ENCODE data around the gene CCNDBP1.
"Not testable (repeated sequence)": the region's sequence is repeated elsewhere in the genome, so short reads cannot be mapped to it uniquely, and the experiment has no call there.

CCNDBP1 gene

GRCh38 chr15:43169888-43170287 lies 15.3 kb upstream of the CCNDBP1 start:
- no peaks in the 10 kb centered on the region for H3K27me3 ChIP-seq (ENCODE audit: control insufficient read depth in 1 of 2, insufficient read depth in 2 of 2, low read length in 2 of 2)
- peaks cover 13% of the 10 kb centered on the region for H3K4me1 ChIP-seq (ENCODE audit: insufficient read depth, low read length)
- no peak overlapping the region for H3K27ac ChIP-seq (ENCODE audit: low read depth, low read length)
- H3K9me3 ChIP-seq (ENCODE audit: low read length): no peaks in the 10 kb centered on the region
- no peak overlapping the region for H3K4me3 ChIP-seq (ENCODE audit: low read depth in 1 of 2, low read length in 2 of 2)
- peaks cover 3% of the 10 kb centered on the region for H3K36me3 ChIP-seq (ENCODE audit: insufficient read depth, low read length)
- H3K9ac ChIP-seq (ENCODE audit: low read length): no peak overlapping the region

DNA sequence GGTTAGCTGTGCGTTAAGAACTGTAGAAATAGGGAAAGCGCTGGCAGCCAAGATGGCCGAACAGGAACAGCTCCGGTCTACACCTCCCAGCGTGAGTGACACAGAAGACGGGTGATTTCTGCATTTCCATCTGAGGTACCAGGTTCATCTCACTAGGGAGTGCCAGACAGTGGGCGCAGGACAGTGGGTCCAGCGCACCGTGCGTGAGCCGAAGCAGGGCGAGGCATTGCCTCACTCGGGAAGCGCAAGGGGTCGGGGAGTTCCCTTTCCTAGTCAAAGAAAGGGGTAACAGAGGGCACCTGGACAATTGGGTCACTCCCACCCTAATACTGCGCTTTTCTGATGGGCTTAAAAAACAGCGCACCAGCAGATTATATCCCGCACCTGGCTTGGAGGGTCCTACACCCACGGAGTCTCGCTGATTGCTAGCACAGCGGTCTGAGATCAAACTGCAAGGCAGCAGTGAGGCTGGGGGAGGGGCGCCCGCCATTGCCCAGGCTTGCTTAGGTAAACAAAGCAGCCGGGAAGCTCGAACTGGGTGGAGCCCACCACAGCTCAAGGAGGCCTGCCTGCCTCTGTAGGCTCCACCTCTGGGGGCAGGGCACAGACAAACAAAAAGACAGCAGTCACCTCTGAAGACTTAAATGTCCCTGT lies 9.4 kb upstream of the CCNDBP1 start:
- H3K9me3 ChIP-seq (ENCODE audit: low read length); H3K27me3 ChIP-seq (ENCODE audit: control insufficient read depth in 1 of 2, insufficient read depth in 2 of 2, low read length in 2 of 2); H3K4me1 ChIP-seq (ENCODE audit: insufficient read depth, low read length); H3K9ac ChIP-seq (ENCODE audit: low read length); H3K4me3 ChIP-seq (ENCODE audit: low read depth in 1 of 2, low read length in 2 of 2); H3K27ac ChIP-seq (ENCODE audit: low read depth, low read length); H3K36me3 ChIP-seq (ENCODE audit: insufficient read depth, low read length): not testable (repeated sequence)

DNA sequence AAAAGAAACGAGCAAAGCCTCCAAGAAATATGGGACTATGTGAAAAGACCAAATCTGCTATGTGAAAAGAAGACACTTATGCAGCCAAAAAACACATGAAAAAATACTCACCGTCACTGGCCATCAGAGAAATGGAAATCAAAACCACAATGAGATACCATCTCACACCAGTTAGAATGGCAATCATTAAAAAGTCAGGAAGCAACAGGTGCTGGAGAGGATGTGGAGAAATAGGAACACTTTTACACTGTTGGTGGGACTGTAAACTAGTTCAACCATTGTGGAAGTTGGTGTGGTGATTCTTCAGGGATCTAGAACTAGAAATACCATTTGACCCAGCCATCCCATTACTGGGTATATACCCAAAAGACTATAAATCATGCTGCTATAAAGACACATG lies 8.1 kb upstream of the CCNDBP1 start:
- not testable (repeated sequence) for H3K27me3 ChIP-seq (ENCODE audit: control insufficient read depth in 1 of 2, insufficient read depth in 2 of 2, low read length in 2 of 2); H3K36me3 ChIP-seq (ENCODE audit: insufficient read depth, low read length)

GRCh38 chr15:43183270-43183669 lies 1.9 kb upstream of the CCNDBP1 start:
- Histone ChIP-seq H3K9ac (ENCODE audit: low read length) (no peak overlapping the region), H3K27ac (ENCODE audit: low read depth, low read length) (no peak overlapping the region), H3K9me3 (ENCODE audit: low read length) (no peaks in the 10 kb centered on the region), H3K4me3 (ENCODE audit: low read depth in 1 of 2, low read length in 2 of 2) (no peak overlapping the region), H3K36me3 (ENCODE audit: insufficient read depth, low read length) (no peaks in the 10 kb centered on the region), H3K4me1 (ENCODE audit: insufficient read depth, low read length) (peaks cover 4% of the 10 kb centered on the region), H3K27me3 (ENCODE audit: control insufficient read depth in 1 of 2, insufficient read depth in 2 of 2, low read length in 2 of 2) (no peaks in the 10 kb centered on the region)

More for the DNA sequence above, 8.1 kb upstream of the CCNDBP1 start:
- not testable (repeated sequence) for H3K9ac ChIP-seq (ENCODE audit: low read length); H3K9me3 ChIP-seq (ENCODE audit: low read length); H3K27ac ChIP-seq (ENCODE audit: low read depth, low read length); H3K4me1 ChIP-seq (ENCODE audit: insufficient read depth, low read length); H3K4me3 ChIP-seq (ENCODE audit: low read depth in 1 of 2, low read length in 2 of 2)

- peak overlapping the region; percentile 72 to 80 for H3K4me3 ChIP-seq (ENCODE audit: low read depth in 1 of 2, low read length in 2 of 2)
- H3K4me1 ChIP-seq (ENCODE audit: insufficient read depth, low read length): peaks cover 4% of the 10 kb centered on the region
- no peaks in the 10 kb centered on the region for H3K27me3 ChIP-seq (ENCODE audit: control insufficient read depth in 1 of 2, insufficient read depth in 2 of 2, low read length in 2 of 2)
- H3K27ac ChIP-seq (ENCODE audit: low read depth, low read length): peak overlapping the region; percentile 35
- H3K9ac ChIP-seq (ENCODE audit: low read length): no peak overlapping the region
- peaks cover 5% of the 10 kb centered on the region for H3K36me3 ChIP-seq (ENCODE audit: insufficient read depth, low read length)
- H3K9me3 ChIP-seq (ENCODE audit: low read length): no peaks in the 10 kb centered on the region
Measured at GRCh38 chr15:43184407-43185124, 637 bp upstream of the CCNDBP1 start.

DNA sequence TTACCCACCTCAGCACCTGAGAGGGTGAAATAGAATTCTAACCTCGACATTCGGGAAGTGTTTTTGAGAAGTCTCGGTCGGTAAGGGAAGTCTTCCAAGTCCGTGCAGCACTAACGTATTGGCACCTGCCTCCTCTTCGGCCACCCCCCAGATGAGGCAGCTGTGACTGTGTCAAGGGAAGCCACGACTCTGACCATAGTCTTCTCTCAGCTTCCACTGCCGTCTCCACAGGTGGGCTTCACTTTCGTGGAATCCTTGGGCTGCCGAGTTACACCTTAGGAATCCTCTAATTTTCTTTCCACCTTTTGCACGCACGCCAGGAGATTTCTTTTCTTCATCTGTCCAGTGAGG lies 775 bp downstream of the CCNDBP1 start:
- H3K4me3 ChIP-seq (ENCODE audit: low read depth in 1 of 2, low read length in 2 of 2): peak overlapping the region; percentile 72 to 80
- no peaks in the 10 kb centered on the region for H3K9me3 ChIP-seq (ENCODE audit: low read length)
- no peaks in the 10 kb centered on the region for H3K27me3 ChIP-seq (ENCODE audit: control insufficient read depth in 1 of 2, insufficient read depth in 2 of 2, low read length in 2 of 2)
- H3K4me1 ChIP-seq (ENCODE audit: insufficient read depth, low read length): peaks cover 4% of the 10 kb centered on the region
- H3K27ac ChIP-seq (ENCODE audit: low read depth, low read length): peak overlapping the region; percentile 64
- peak overlapping the region; percentile 57 for H3K9ac ChIP-seq (ENCODE audit: low read length)
- peaks cover 17% of the 10 kb centered on the region for H3K36me3 ChIP-seq (ENCODE audit: insufficient read depth, low read length)

DNA sequence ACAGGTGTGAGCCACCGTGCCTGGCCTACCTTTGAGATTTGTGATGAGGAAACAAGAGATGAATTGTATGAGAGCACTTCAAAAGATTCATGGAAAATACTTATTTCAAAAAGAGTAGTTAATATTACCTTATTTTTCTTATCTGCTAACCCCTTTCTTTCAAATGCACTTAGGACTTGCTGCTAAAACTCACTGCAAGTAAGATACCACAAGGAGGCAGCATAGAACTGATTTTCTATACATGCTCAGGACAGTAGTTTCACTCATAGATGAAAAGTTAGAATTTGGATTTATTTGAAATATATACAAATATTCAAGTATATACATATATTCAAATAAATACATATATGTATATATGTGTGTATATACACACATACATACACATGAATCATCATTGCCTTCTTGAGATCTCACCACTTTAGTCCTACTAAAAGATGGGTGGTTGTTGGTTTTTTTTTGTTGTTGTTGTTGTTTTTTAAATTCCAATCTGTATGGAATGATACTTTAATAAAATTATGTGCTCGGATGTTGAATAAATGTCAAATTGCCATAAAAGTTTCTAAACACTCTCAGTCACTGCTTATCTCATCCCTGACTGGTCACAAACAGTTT lies 2.4 kb downstream of the CCNDBP1 start:
- H3K9me3 ChIP-seq (ENCODE audit: low read length): no peaks in the 10 kb centered on the region
- peaks cover 33% of the 10 kb centered on the region for H3K36me3 ChIP-seq (ENCODE audit: insufficient read depth, low read length)
- no peak overlapping the region for H3K27ac ChIP-seq (ENCODE audit: low read depth, low read length)
- no peaks in the 10 kb centered on the region for H3K27me3 ChIP-seq (ENCODE audit: control insufficient read depth in 1 of 2, insufficient read depth in 2 of 2, low read length in 2 of 2)
- no peak overlapping the region for H3K4me3 ChIP-seq (ENCODE audit: low read depth in 1 of 2, low read length in 2 of 2)
- peaks cover 4% of the 10 kb centered on the region for H3K4me1 ChIP-seq (ENCODE audit: insufficient read depth, low read length)
- H3K9ac ChIP-seq (ENCODE audit: low read length): no peak overlapping the region

- Histone ChIP-seq H3K27me3 (ENCODE audit: control insufficient read depth in 1 of 2, insufficient read depth in 2 of 2, low read length in 2 of 2) (no peaks in the 10 kb centered on the region), H3K9ac (ENCODE audit: low read length) (no peak overlapping the region), H3K36me3 (ENCODE audit: insufficient read depth, low read length) (peaks cover 45% of the 10 kb centered on the region), H3K4me3 (ENCODE audit: low read depth in 1 of 2, low read length in 2 of 2) (no peak overlapping the region), H3K27ac (ENCODE audit: low read depth, low read length) (no peak overlapping the region), H3K4me1 (ENCODE audit: insufficient read depth, low read length) (peaks cover 4% of the 10 kb centered on the region), H3K9me3 (ENCODE audit: low read length) (no peaks in the 10 kb centered on the region)
Measured at GRCh38 chr15:43189296-43189695, 4.1 kb downstream of the CCNDBP1 start.

DNA sequence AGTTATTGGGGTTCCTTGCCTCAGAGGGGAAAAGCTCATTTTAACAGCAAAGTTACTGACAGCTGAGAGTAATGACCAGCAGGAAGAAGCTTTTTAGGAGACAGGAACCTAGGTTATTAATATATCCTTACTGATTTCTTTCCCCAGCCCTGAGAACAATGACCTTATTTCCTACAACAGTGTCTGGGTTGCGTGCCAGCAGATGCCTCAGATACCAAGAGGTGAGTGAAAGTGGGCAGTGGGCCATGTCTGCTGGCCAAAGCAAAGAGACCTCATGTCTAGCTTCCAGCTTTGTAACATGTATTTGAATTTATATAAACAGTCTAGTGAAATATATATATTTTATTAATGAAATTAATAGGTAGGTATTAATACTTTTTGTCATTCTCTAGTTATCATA lies 5.0 kb downstream of the CCNDBP1 start:
- H3K27me3 ChIP-seq (ENCODE audit: control insufficient read depth in 1 of 2, insufficient read depth in 2 of 2, low read length in 2 of 2): no peaks in the 10 kb centered on the region
- peaks cover 54% of the 10 kb centered on the region for H3K36me3 ChIP-seq (ENCODE audit: insufficient read depth, low read length)
- H3K27ac ChIP-seq (ENCODE audit: low read depth, low read length): no peak overlapping the region
- peaks cover 4% of the 10 kb centered on the region for H3K4me1 ChIP-seq (ENCODE audit: insufficient read depth, low read length)
- no peak overlapping the region for H3K9ac ChIP-seq (ENCODE audit: low read length)
- H3K4me3 ChIP-seq (ENCODE audit: low read depth in 1 of 2, low read length in 2 of 2): no peak overlapping the region
- H3K9me3 ChIP-seq (ENCODE audit: low read length): no peaks in the 10 kb centered on the region

DNA sequence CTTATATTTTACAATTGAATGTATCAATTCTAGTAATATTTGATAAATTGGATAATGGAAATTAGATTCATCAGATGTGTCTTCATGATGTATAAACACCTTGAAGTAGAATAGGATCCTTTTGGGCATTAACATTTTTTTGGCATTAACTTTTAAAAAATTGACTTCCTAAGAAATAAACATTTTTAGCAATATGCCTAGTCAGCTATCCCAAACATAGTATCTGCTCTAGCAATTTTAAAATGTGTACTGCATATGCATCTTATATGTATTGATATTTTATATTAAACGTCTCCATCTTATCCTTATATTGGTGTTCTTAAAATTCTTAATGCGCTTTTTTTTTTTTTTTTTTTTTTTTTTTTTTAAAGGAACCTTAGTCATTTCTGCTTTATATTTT lies 8.5 kb downstream of the CCNDBP1 start:
- Histone ChIP-seq H3K9me3 (ENCODE audit: low read length) (no peaks in the 10 kb centered on the region), H3K4me1 (ENCODE audit: insufficient read depth, low read length) (no peaks in the 10 kb centered on the region), H3K27me3 (ENCODE audit: control insufficient read depth in 1 of 2, insufficient read depth in 2 of 2, low read length in 2 of 2) (no peaks in the 10 kb centered on the region), H3K9ac (ENCODE audit: low read length) (no peak overlapping the region), H3K27ac (ENCODE audit: low read depth, low read length) (no peak overlapping the region), H3K36me3 (ENCODE audit: insufficient read depth, low read length) (peaks cover 71% of the 10 kb centered on the region), H3K4me3 (ENCODE audit: low read depth in 1 of 2, low read length in 2 of 2) (no peak overlapping the region)

- Histone ChIP-seq H3K4me3 (ENCODE audit: low read depth in 1 of 2, low read length in 2 of 2) (no peak overlapping the region), H3K4me1 (ENCODE audit: insufficient read depth, low read length) (no peaks in the 10 kb centered on the region), H3K9ac (ENCODE audit: low read length) (no peak overlapping the region), H3K27ac (ENCODE audit: low read depth, low read length) (no peak overlapping the region), H3K9me3 (ENCODE audit: low read length) (no peaks in the 10 kb centered on the region), H3K27me3 (ENCODE audit: control insufficient read depth in 1 of 2, insufficient read depth in 2 of 2, low read length in 2 of 2) (no peaks in the 10 kb centered on the region), H3K36me3 (ENCODE audit: insufficient read depth, low read length) (peaks cover 65% of the 10 kb centered on the region)
Measured at GRCh38 chr15:43194795-43195194, 9.6 kb downstream of the CCNDBP1 start.

Data from muscle layer of colon (tissue), 2 donors.